AG04450 (cell line): ENCODE results near the gene PPP2R1B. TPM values are rescaled to one million over a fixed set of nuclear protein-coding genes. Genes with fewer than 3 reads are reported as not detected.

Source experiments
- CTCF ChIA-PET: fragments of 300-600, 350-600 bp; formaldehyde crosslinking; extraction: SDS; loops from one replicate; lab custom pipeline; 2022; ENCODE audit warnings: antibody characterized with exemption, inconsistent platforms; lab: Charles Lee
- POLR2A ChIA-PET: fragments of 350-600 bp; formaldehyde crosslinking; extraction: SDS; loops from one replicate; lab custom pipeline; 2021; ENCODE audit warnings: antibody characterized with exemption, inconsistent platforms; lab: Yijun Ruan, JAX
- DNase-seq: peaks from one replicate; pipeline ENCODE4 v3.0.0-alpha.2; 2011; ENCODE audit warnings: low read depth, low spot score
- H3K27ac ChIP-seq: one replicate; pipeline ENCODE4 v1.5.1; 2012; ENCODE audit warnings: low read depth, low read length, control low read depth
- H3K27me3 ChIP-seq: one replicate; pipeline ENCODE4 v1.6.0; 2012; ENCODE audit warnings: low read length; ENCODE audit not compliant: control insufficient read depth, insufficient read depth
- H3K4me3 ChIP-seq: 2 replicates; pipeline ENCODE4 v1.5.1; 2011; ENCODE audit warnings: mild to moderate bottlenecking, low read depth, low read length, control low read depth
- H3K9me3 ChIP-seq: 2 replicates; pipeline ENCODE4 v1.5.1; 2012; ENCODE audit warnings: low read length; ENCODE audit not compliant: control insufficient read depth, insufficient read depth
- CTCF ChIP-seq: IDR thresholded peaks from 2 replicates; pipeline ENCODE4 v1.5.1; 2011; ENCODE audit warnings: low read depth, low read length, control low read depth, inconsistent platforms
- polyA plus RNA-seq: library from polyadenylated mRNA; depleted of rRNA; stranded (reverse); fragments of >200 nt; gene quantifications from 2 replicates; pipeline ENCODE4 v1.2.3, GENCODE V29; 2011

PPP2R1B gene
- polyA plus RNA-seq, 1 experiment: 44.9 TPM

DNA sequence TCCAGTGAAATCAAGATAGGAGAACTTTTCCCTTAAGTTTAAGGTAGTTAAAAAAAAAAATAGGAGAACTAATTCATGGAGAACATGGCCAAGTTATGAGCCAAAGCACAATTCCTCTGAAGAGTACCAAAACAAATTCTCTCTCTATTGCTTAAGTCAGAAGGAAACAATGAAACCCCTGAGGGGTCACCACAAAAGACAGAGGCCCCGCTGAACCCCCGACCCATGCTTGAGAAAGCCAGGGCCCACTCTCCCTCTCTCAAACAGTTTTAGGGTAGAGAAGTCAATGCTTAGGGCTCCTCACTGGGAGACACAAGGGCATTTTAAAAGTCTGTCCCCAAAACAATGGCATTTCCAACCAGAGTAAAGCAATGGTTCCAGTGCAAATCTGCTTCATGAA, 26.9 kb downstream of the PPP2R1B start:
- TF ChIP-seq CTCF: no peak
- Histone ChIP-seq H3K4me3 (no peak overlapping the region), H3K9me3 (no peaks in the 10 kb centered on the region), H3K27me3 (no peaks in the 10 kb centered on the region), H3K27ac (no peak overlapping the region)
- CTCF ChIA-PET: no interaction called here
- POLR2A ChIA-PET: interaction anchor here (0.6 kb wide), 1 partner anchor 75 kb away, joined by 5 read pairs; no protein-coding TSS in a partner anchor
- no peak for DNase-seq

DNA sequence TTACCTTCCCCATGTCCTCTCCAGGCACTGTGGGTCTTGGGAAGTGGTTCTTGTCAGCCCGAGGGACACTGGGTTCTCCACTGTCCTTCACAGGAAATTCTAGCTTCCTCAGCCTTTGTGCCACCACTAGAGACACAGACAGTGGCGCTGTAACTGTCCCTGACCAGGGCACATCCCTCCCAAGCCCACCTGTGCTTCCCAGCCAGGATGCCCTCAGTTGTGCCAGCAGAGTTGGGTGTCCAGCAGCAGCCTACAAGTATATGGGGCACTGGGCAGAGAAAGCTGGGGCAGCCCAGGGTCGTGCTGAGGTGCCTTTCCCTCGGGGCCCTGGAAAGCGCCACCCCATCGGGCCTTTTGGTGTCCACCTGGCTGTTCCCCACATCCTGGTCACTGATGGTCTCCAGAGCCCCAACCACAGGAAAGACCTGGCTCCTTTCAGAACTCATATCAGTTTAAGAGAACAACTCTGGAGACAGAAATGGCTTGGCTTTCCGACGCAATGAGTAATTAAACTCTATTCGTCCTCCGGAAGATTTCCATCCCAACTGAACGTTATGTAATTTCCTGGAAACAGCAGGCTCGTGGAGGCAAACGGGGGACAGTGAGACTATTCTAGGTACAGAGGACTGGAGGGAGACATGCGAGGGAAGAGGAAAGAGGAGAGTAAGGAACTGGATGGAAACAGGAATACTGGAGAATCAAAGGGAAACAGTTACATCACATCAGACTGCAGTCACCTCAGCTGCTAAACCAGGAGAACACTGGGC, 28.6 kb downstream of the PPP2R1B start:
- Histone ChIP-seq H3K27me3 (no peaks in the 10 kb centered on the region), H3K27ac (peak overlapping the region; percentile 100), H3K4me3 (no peak overlapping the region), H3K9me3 (no peaks in the 10 kb centered on the region)
- DNase-seq: no peak
- CTCF ChIA-PET: interaction anchor here (1.0 kb wide), 1 partner anchor 133 kb away, joined by 4 read pairs; no protein-coding TSS in a partner anchor
- TF ChIP-seq CTCF: no peak
- POLR2A ChIA-PET: interaction anchor here (1.1 to 1.8 kb wide), 2 partner anchors 43 to 155 kb away, joined by 4 read pairs; no protein-coding TSS in a partner anchor

- ChIA-PET CTCF (interaction anchor here (0.8 kb wide), 1 partner anchor 132 kb away, joined by 3 read pairs; no protein-coding TSS in a partner anchor), POLR2A (interaction anchor here (0.9 to 1.8 kb wide), 3 partner anchors 9 to 154 kb away, joined by 4 read pairs; no protein-coding TSS in a partner anchor)
Measured at GRCh38 chr11:111736621-111737443, 29.4 kb downstream of the PPP2R1B start.

GRCh38 chr11:111736181-111736590, 30.0 kb downstream of the PPP2R1B start:
- ChIA-PET CTCF (interaction anchor here (0.8 kb wide), 1 partner anchor 131 kb away, joined by 3 read pairs; no protein-coding TSS in a partner anchor), POLR2A (interaction anchor here (0.9 to 1.8 kb wide), 2 partner anchors 10 to 42 kb away, joined by 4 read pairs; no protein-coding TSS in a partner anchor)
- no peaks in the 10 kb centered on the region for H3K27me3 ChIP-seq
- H3K27ac ChIP-seq: peak overlapping the region; percentile 100
- H3K4me3 ChIP-seq: no peak overlapping the region
- no peak for TF ChIP-seq CTCF
- DNase-seq: peak; percentile 57
- no peaks in the 10 kb centered on the region for H3K9me3 ChIP-seq

More at GRCh38 chr11:111736621-111737443, 29.4 kb downstream of the PPP2R1B start:
- TF ChIP-seq CTCF: no peak
- Histone ChIP-seq H3K27ac (peak overlapping the region; percentile 100), H3K27me3 (no peaks in the 10 kb centered on the region), H3K9me3 (no peaks in the 10 kb centered on the region), H3K4me3 (no peak overlapping the region)
- no peak for DNase-seq
